Fibroblast of the aortic adventitia (primary cell): ENCODE data around the gene GPC4. TPM values are rescaled to one million over a fixed set of nuclear protein-coding genes. Genes with fewer than 3 reads are reported as not detected.
A peak's percentile ranks its signal among the peaks of the same experiment; 100 is the strongest.

Experiments
- DNase-seq: peaks from one replicate; pipeline ENCODE4 v3.0.0-alpha.2; 2010; ENCODE audit warnings: low read depth
- H3K4me3 ChIP-seq: 2 replicates; pipeline ENCODE4 v1.5.1; 2011; ENCODE audit warnings: low read depth, mild to moderate bottlenecking, control low read depth, low read length, moderate library complexity
- total RNA-seq: library from RNA; depleted of rRNA; stranded (reverse); fragments of >200 nt; gene quantifications from 2 replicates; pipeline ENCODE4 v1.2.3, GENCODE V29; 2012; ENCODE audit warnings: low replicate concordance
- TF ChIP-seq, protein P1 (sequence below): IDR thresholded peaks from 2 replicates; pipeline ENCODE4 v1.5.1; 2011; ENCODE audit warnings: mild to moderate bottlenecking, low read length, control low read depth, inconsistent platforms; ENCODE audit not compliant: insufficient read depth

The GPC4 gene
- total RNA-seq, 1 donor = 0.54 TPM

- H3K4me3 ChIP-seq = no peak overlapping the region
- TF ChIP-seq, protein P1, sequence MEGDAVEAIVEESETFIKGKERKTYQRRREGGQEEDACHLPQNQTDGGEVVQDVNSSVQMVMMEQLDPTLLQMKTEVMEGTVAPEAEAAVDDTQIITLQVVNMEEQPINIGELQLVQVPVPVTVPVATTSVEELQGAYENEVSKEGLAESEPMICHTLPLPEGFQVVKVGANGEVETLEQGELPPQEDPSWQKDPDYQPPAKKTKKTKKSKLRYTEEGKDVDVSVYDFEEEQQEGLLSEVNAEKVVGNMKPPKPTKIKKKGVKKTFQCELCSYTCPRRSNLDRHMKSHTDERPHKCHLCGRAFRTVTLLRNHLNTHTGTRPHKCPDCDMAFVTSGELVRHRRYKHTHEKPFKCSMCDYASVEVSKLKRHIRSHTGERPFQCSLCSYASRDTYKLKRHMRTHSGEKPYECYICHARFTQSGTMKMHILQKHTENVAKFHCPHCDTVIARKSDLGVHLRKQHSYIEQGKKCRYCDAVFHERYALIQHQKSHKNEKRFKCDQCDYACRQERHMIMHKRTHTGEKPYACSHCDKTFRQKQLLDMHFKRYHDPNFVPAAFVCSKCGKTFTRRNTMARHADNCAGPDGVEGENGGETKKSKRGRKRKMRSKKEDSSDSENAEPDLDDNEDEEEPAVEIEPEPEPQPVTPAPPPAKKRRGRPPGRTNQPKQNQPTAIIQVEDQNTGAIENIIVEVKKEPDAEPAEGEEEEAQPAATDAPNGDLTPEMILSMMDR = no peak
- DNase-seq = no peak
These were observed 93.8 kb downstream of the GPC4 start for GRCh38 chrX:133321451-133321850.

GRCh38 chrX:133314281-133314680 lies 101.0 kb downstream of the GPC4 start:
- TF ChIP-seq, protein P1 = no peak
- no peak for DNase-seq
- H3K4me3 ChIP-seq = no peak overlapping the region

DNA sequence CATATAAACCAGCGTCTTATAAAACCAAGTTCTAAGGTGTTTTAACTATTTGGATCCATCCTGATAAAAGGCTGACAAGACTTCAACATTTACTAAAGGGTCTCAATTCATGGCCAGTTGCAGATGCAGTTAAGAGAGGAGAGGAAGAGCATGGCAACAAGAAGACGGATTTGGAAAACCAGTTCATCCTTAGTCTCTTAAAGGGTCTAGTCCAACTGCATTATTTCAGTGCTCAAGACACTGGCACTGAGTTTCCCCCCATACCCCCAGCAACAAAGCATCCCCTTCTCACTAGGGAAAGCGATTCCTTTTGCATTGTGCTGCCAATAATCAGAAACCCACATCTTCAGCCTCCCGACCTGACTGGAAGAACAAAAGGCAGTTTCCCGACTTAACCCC lies 106.8 kb downstream of the GPC4 start:
- TF ChIP-seq, protein P1 = no peak
- no peak overlapping the region for H3K4me3 ChIP-seq
- DNase-seq = no peak

DNA sequence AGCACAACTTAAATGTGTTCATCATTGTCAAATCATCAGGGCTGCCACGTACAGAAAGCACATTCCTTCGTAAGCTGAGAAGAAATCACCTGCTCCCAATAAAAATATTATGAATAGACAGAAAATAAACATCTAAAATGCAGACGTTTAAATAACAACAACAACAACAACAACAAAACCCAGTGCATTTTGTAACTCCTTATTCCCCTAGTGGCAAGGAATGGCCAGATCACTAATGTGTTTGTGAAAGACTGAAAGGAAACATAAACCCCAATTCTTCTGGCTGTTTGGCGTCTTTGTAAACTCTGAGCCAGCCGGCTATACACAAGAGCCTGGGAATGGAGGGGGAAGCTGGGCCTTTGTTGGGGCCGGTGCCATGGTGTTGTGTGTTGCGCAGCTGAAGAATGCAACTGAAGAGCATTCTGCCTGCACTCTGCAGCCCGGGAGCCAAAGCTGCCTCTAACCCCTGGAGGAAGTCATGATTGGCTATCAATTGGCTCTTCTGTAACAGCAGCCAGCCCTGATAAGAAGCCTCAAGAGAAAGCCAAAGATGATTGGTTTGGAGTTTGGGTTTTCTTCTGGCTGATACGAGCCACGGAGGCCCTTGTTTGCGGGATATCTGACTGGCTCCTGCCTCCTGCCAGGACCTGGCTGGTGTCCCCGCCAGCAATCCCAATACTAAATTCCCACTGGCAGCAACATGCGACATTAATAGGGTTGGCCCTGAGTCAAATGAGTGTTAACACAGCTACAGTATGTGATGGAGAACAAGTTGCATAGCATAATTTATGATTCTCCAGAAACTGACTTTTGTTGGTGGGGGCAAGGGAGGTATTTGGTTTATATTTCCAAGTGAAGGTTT lies 107.4 kb downstream of the GPC4 start:
- peak; percentile 5 for DNase-seq
- H3K4me3 ChIP-seq = no peak overlapping the region
- TF ChIP-seq, protein P1 = no peak

- DNase-seq = no peak
- TF ChIP-seq, protein P1 = no peak
- H3K4me3 ChIP-seq = no peak overlapping the region
These were observed 108.2 kb downstream of the GPC4 start for GRCh38 chrX:133307094-133307493.

DNA sequence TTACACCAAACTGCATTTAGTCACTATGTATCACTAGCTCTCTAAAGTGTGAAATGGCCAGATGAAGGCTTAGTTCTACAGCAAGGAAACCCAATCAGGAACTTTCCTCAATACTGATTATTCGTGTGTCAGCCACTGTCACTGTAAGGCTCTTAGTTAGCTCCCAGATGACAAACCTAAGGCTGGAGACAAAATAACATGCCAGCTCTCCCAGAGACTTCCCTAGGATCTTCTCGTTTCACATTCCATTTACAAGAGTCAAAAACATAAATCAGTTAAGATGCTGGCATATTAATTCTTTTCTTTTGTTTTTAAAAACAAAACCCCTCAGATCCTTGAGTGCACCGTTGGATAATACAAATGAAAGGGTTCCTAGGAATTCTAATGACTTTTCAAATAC lies 109.0 kb downstream of the GPC4 start:
- no peak overlapping the region for H3K4me3 ChIP-seq
- no peak for DNase-seq
- TF ChIP-seq, protein P1 = no peak
